ENCODE data around the gene PTGES3L. TPM values are rescaled to one million over a fixed set of nuclear protein-coding genes. Genes with fewer than 3 reads are reported as not detected.
"Not testable (repeated sequence)": the region's sequence is repeated elsewhere in the genome, so short reads cannot be mapped to it uniquely, and the experiment has no call there.

Gene PTGES3L
- total and polyA plus RNA-seq, 2 of the 13 experiments (the other 11 are each of a cell fraction or from before 2014, with no cell fraction given), result 1.2 to 2.9 TPM

- no peak for TF ChIP-seq ATF6 (CRISPR knock-in tag; conservative IDR thresholded peaks at IDR 0.05)
Observed at GRCh38 chr17:43003542-43004172, 23.8 kb upstream of the PTGES3L start (continued).

DNA sequence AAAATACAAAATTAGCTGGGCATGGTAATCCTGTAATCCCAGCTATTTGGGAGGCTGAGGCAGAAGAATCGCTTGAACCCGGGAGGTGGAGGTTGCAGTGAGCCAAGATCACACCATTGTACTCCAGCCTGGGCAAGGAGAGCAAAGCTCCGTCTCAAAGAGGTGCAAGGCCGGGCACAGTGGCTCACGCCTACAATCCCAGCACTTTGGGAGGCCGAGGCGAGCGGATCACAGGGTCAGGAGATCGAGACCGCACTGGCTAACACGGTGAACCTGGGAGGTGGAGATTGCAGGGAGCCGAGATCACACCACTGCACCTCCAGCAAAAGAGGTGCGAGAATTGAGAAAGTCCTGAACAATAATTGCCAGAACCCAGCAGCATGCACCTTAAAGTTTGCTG lies 21.0 kb upstream of the PTGES3L start:
- Histone ChIP-seq H3K79me2 (ENCODE audit: insufficient read depth, low read length) (peaks cover 21% of the 10 kb centered on the region), H3K4me2 (ENCODE audit: low read depth, low read length) (0 out of 2 replicates have a peak overlapping the region, but pooled peaks have one; percentile 13), H3K36me3 (replicated peaks in 1 of 2; ENCODE audit: control insufficient read depth in 1 of 2, insufficient read depth in 2 of 2, low read length in 2 of 2) (peaks cover 14 to 33% of the 10 kb centered on the region in 2 experiments), H3K4me1 (ENCODE audit: insufficient read depth, low read length) (peaks cover 67% of the 10 kb centered on the region), H4K20me1 (ENCODE audit: insufficient read depth, low read length) (peaks cover 27% of the 10 kb centered on the region)
- in situ Hi-C loops (cut with HindIII; ENCODE audit: extremely low pct_ligation_motif_present, low pct_unique_long_range_greater_than_20kb); DNase-seq (ENCODE audit: low spot score); H3K9me3 ChIP-seq (ENCODE audit: low read length); H3K27me3 ChIP-seq (ENCODE audit: control insufficient read depth in 1 of 2, insufficient read depth in 2 of 2, low read length in 2 of 2); H3K9ac ChIP-seq (ENCODE audit: insufficient read depth, low read depth, low read length); H3K27ac ChIP-seq (ENCODE audit: extremely low read length, insufficient read depth, low read length); CTCF ChIA-PET (ENCODE audit: low intra/inter-chr PET ratio, low total read pairs); intact Hi-C loops (cut with micrococcal nuclease; ENCODE audit: unreplicated experiment); ATAC-seq; FAIRE-seq; BruUV-seq (replicated peaks); H3K4me3 ChIP-seq (replicated peaks in 1 of 3; ENCODE audit: insufficient read depth in 1 of 3, low read depth in 2 of 3, low read length in 3 of 3); H2AFZ ChIP-seq (ENCODE audit: low read length): not testable (repeated sequence)
- TF ChIP-seq POLR2A (IDR thresholded peaks at IDR 0.05; ENCODE audit: insufficient read depth in 1 of 2, low read depth in 2 of 2, low read length in 2 of 2) (peak in 1 of 2 experiments; percentile 30; a peak in 1 of 4 replicates), ZNF687 (CRISPR knock-in tag; IDR thresholded peaks at IDR 0.05) (peak; percentile 16), SSRP1 (CRISPR knock-in tag; IDR thresholded peaks at IDR 0.05) (0 out of 2 replicates have a peak, but pooled peaks have one; percentile 25), ZNF75D (CRISPR knock-in tag; IDR thresholded peaks at IDR 0.05; ENCODE audit: borderline replicate concordance) (0 out of 2 replicates have a peak, but pooled peaks have one; percentile 36)
- 99% methylated on average over 13 of the region's 13 CpGs for WGBS (ENCODE audit: low lambda C conversion rate)
- POLR2A ChIA-PET, result interaction anchor here (0.8 to 1.9 kb wide), 3 partner anchors 10 to 26 kb away, joined by 3 to 12 read pairs (median 5); no protein-coding TSS in a partner anchor

Data from HepG2 (cell line).